ENCODE measurements around the gene LCN2.

- no peak for TF ChIP-seq POLR2AphosphoS5 (IDR thresholded peaks at IDR 0.05)
- no peak for TF ChIP-seq CTCF (IDR thresholded peaks at IDR 0.05)
Observed at GRCh38 chr9:128108269-128109049, 40.8 kb upstream of the LCN2 start.
